Stomach (tissue), 4 donors: Measurements from ENCODE around the gene ADH1C.

Source experiments
- CTCF ChIP-seq, 7 experiments: fragments of 450-650 bp in 4 of 7; fragments of 200-600 bp in 3 of 7; sonication (generic) in 3 of 7; IDR thresholded peaks; one replicate each; pipeline ENCODE4 v1.5.1; 2016 to 2019; ENCODE audit warnings: antibody characterized with exemption in 7 of 7, control low read depth in 2 of 7, mild to moderate bottlenecking in 1 of 7
- EP300 ChIP-seq: sonication (generic); formaldehyde crosslinking; IDR thresholded peaks from one replicate; pipeline ENCODE4 v1.6.1; 2017; ENCODE audit warnings: antibody characterized with exemption
- POLR2A ChIP-seq, 4 donors: fragments of 450-650 bp; IDR thresholded peaks; one replicate each; pipeline ENCODE4 v1.6.1; 2016; ENCODE audit warnings: antibody characterized with exemption in 4 of 4, control low read depth in 2 of 4, mild to moderate bottlenecking in 1 of 4, moderate library complexity in 1 of 4
- POLR2AphosphoS5 ChIP-seq, 3 donors: sonication (generic); formaldehyde crosslinking; IDR thresholded peaks; one replicate each; pipeline ENCODE4 v1.6.1; 2016; ENCODE audit warnings: antibody characterized with exemption in 3 of 3

GRCh38 chr4:99382745-99383360 is 30.3 kb upstream of the ADH1C start:
- no peak for TF ChIP-seq EP300
- no peak for TF ChIP-seq CTCF (IDR thresholded peaks at IDR 0.05)
- no peak for TF ChIP-seq POLR2A (IDR thresholded peaks at IDR 0.05)
- TF ChIP-seq POLR2AphosphoS5 (IDR thresholded peaks at IDR 0.05), result no peak
